Endodermal cell (in vitro differentiated cells): ENCODE measurements around the gene FGF18. TPM values are rescaled to one million over a fixed set of nuclear protein-coding genes. Genes with fewer than 3 reads are reported as not detected.

Experiments
- DNase-seq: peaks from one replicate; pipeline ENCODE4 v3.0.0-alpha.2; 2017
- H3K27ac ChIP-seq: 2 replicates; pipeline ENCODE4 v1.5.1; 2013; ENCODE audit warnings: mild to moderate bottlenecking, low read depth, low read length, moderate library complexity
- H3K27me3 ChIP-seq: 2 replicates; pipeline ENCODE4 v1.6.1; 2013; ENCODE audit warnings: mild to moderate bottlenecking, low read length, moderate library complexity; ENCODE audit not compliant: insufficient read depth, control insufficient read depth, poor library complexity, severe bottlenecking
- H3K36me3 ChIP-seq: 2 replicates; pipeline ENCODE4 v1.7.0; 2013; ENCODE audit warnings: mild to moderate bottlenecking, low read length, moderate library complexity; ENCODE audit not compliant: control insufficient read depth, insufficient read depth
- H3K4me1 ChIP-seq: one replicate; pipeline ENCODE4 v1.7.0; 2013; ENCODE audit warnings: low read length; ENCODE audit not compliant: control insufficient read depth, insufficient read depth
- H3K4me3 ChIP-seq: 2 replicates; pipeline ENCODE4 v1.5.1; 2013; ENCODE audit warnings: mild to moderate bottlenecking, low read length, moderate library complexity
- H3K9ac ChIP-seq: 2 replicates; pipeline ENCODE4 v1.6.1; 2013; ENCODE audit warnings: mild to moderate bottlenecking, low read length, moderate library complexity; ENCODE audit not compliant: poor library complexity, severe bottlenecking; ENCODE audit errors: extremely low read depth
- H3K9me3 ChIP-seq: 2 replicates; pipeline ENCODE4 v1.6.1; 2013; ENCODE audit warnings: mild to moderate bottlenecking, low read length, moderate library complexity; ENCODE audit not compliant: control insufficient read depth
- H3K27ac Mint-ChIP-seq: 2 replicates; pipeline ENCODE4 v1.8.0; 2020; ENCODE audit warnings: mixed read lengths
- H3K27me3 Mint-ChIP-seq: 2 replicates; pipeline ENCODE4 v1.8.0; 2021; ENCODE audit warnings: mild to moderate bottlenecking, mixed read lengths; ENCODE audit not compliant: insufficient read depth
- H3K36me3 Mint-ChIP-seq: 2 replicates; pipeline ENCODE4 v1.8.0; 2020; ENCODE audit warnings: low read depth, mixed read lengths
- H3K4me1 Mint-ChIP-seq: 2 replicates; pipeline ENCODE4 v1.8.0; 2020; ENCODE audit warnings: mixed read lengths
- H3K4me3 Mint-ChIP-seq: 2 replicates; pipeline ENCODE4 v1.8.0; 2020; ENCODE audit warnings: mild to moderate bottlenecking, moderate library complexity, mixed read lengths
- H3K9me3 Mint-ChIP-seq: 2 replicates; pipeline ENCODE4 v1.8.0; 2020; ENCODE audit warnings: mild to moderate bottlenecking, mixed read lengths
- WGBS, 2 experiments: methylation state at CpG; one replicate each; pipeline versions ENCODE4 v1.1.5 to v1.1.7; 2013; ENCODE audit warnings: missing lambda C conversion rate in 2 of 2, mixed read lengths in 1 of 2; ENCODE audit not compliant: insufficient coverage in 1 of 2, insufficient read length in 1 of 2; 5-methylcytosine and 5-hydroxymethylcytosine counted together
- total RNA-seq, 2 donors: library from RNA; stranded (reverse); fragmentation: NEBNext Ultra II Directional in 1 of 2; extraction: Animal tissue kit (Norgen Biotek cat#: 25700) in 1 of 2; gene quantifications; 2 replicates in 1 of 2; 3 replicates in 1 of 2; pipeline ENCODE4 v1.2.1, GENCODE V29; 2021
- TF ChIP-seq, protein P1 (sequence below): fragments of 200-600 bp; sonication (generic); conservative IDR thresholded peaks from 2 replicates; pipeline ENCODE4 v1.5.0; 2021; ENCODE audit warnings: antibody characterized with exemption, mild to moderate bottlenecking

FGF18 gene
- total RNA-seq, 2 donors from 2014 or later, result 0.44 to 0.57 TPM

DNA sequence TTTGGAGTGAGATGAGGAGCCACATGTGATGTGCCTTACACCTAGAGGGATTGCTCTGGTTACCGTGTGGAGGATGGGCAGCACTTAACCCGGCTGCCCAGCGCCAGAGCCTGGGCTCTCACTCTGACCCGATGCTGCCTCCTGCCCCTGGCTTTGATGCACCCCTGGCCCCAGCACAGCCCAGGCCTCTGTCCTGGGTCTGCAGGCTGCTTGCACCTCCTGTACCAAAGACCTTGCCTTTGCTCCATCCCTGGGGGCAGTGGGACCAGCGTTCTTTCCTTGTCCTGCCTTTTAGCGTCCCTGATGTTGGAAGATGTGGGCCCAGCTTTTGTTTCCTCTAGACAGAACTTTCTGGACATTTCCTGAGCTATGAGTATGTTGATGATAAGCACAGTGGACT lies 40.4 kb downstream of the FGF18 start:
- TF ChIP-seq, protein P1, sequence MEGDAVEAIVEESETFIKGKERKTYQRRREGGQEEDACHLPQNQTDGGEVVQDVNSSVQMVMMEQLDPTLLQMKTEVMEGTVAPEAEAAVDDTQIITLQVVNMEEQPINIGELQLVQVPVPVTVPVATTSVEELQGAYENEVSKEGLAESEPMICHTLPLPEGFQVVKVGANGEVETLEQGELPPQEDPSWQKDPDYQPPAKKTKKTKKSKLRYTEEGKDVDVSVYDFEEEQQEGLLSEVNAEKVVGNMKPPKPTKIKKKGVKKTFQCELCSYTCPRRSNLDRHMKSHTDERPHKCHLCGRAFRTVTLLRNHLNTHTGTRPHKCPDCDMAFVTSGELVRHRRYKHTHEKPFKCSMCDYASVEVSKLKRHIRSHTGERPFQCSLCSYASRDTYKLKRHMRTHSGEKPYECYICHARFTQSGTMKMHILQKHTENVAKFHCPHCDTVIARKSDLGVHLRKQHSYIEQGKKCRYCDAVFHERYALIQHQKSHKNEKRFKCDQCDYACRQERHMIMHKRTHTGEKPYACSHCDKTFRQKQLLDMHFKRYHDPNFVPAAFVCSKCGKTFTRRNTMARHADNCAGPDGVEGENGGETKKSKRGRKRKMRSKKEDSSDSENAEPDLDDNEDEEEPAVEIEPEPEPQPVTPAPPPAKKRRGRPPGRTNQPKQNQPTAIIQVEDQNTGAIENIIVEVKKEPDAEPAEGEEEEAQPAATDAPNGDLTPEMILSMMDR, result no peak
- Histone ChIP-seq H3K9ac (no peak overlapping the region), H3K27me3 (no peaks in the 10 kb centered on the region), H3K4me1 (no peaks in the 10 kb centered on the region), H3K36me3 (no peaks in the 10 kb centered on the region), H3K27ac (no peak overlapping the region), H3K9me3 (no peaks in the 10 kb centered on the region), H3K4me3 (no peak overlapping the region)
- Mint-ChIP-seq H3K4me1 (peaks cover 11% of the 10 kb centered on the region), H3K4me3 (no peak overlapping the region), H3K27me3 (peaks cover 13% of the 10 kb centered on the region), H3K9me3 (no peaks in the 10 kb centered on the region), H3K27ac (no peak overlapping the region), H3K36me3 (no peaks in the 10 kb centered on the region)
- WGBS, 2 experiments, result 89 to 94% methylated on average over 2 to 6 of the region's 6 CpGs
- DNase-seq, result no peak

DNA sequence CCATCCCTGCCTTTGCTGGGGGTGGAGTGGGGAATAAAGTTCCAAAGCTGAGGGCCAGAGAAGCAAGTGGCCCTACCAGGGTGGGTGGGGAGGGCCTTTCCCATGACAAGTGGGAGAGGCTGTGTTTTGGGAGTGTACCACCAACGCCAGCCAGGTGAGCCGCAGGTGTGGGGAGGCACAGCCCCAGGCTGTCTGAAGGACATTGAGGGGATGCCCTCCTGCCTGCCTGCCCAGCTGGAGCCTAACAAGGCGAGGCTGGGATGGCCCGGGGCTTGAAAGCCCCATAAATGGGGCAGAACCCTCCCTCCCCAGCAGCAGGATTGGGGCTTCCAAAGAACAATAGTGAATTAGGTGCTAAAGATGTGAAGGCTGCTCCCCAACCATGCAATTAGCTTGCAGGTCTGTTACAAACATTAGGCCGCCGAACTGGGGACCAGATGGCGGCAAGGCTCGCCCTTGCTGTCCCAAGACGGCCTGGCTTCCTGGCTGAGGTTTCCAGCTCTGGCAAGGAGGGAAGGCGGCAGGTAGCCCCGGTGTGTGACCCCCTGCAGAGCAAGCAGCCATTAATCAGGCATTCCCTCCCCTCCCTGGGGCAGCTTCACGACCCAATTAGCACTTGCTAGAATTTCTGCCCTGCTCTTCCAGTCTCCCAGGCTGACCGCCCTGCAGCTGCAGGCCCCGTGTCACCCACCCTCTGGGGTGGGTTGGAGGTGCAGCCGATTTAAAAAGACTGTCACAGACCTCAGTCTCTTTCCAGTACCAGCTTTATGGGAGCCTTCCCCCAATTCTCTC lies 42.9 kb downstream of the FGF18 start:
- Histone ChIP-seq H3K27me3 (no peaks in the 10 kb centered on the region), H3K9me3 (no peaks in the 10 kb centered on the region), H3K36me3 (no peaks in the 10 kb centered on the region), H3K4me3 (no peak overlapping the region), H3K27ac (no peak overlapping the region), H3K9ac (no peak overlapping the region), H3K4me1 (no peaks in the 10 kb centered on the region)
- peak; percentile 92 for DNase-seq
- Mint-ChIP-seq H3K36me3 (no peaks in the 10 kb centered on the region), H3K27me3 (peaks cover 13% of the 10 kb centered on the region), H3K9me3 (no peaks in the 10 kb centered on the region), H3K4me1 (peaks cover 11% of the 10 kb centered on the region), H3K27ac (no peak overlapping the region), H3K4me3 (peak overlapping the region; percentile 10)
- TF ChIP-seq, protein P1, result no peak
- 47 to 58% methylated on average over 8 to 15 of the region's 15 CpGs for WGBS, 2 experiments

- TF ChIP-seq, protein P1, result no peak
- Mint-ChIP-seq H3K27ac (no peak overlapping the region), H3K4me1 (peaks cover 11% of the 10 kb centered on the region), H3K9me3 (no peaks in the 10 kb centered on the region), H3K4me3 (peak overlapping the region; percentile 10), H3K36me3 (no peaks in the 10 kb centered on the region), H3K27me3 (peaks cover 13% of the 10 kb centered on the region)
- no peak for DNase-seq
- no peak overlapping the region for H3K27ac ChIP-seq
- no peaks in the 10 kb centered on the region for H3K9me3 ChIP-seq
- H3K4me1 ChIP-seq, result no peaks in the 10 kb centered on the region
- no peak overlapping the region for H3K4me3 ChIP-seq
- no peaks in the 10 kb centered on the region for H3K27me3 ChIP-seq
- no peaks in the 10 kb centered on the region for H3K36me3 ChIP-seq
- WGBS, 2 experiments, result 90% methylated on average over 7 to 11 of the region's 11 CpGs
- no peak overlapping the region for H3K9ac ChIP-seq
Measured at GRCh38 chr5:171462928-171463861, 43.7 kb downstream of the FGF18 start.
